HG03066 (cell line): Measurements from ENCODE around the gene PFDN6.
"Not testable (repeated sequence)": the region's sequence is repeated elsewhere in the genome, so short reads cannot be mapped to it uniquely, and the experiment has no call there.

Experiments
- ATAC-seq: cut with Tn5 transposase; IDR thresholded peaks from one replicate; pipeline ENCODE4 v1.9.1; 2021; ENCODE audit warnings: low read depth; ENCODE audit not compliant: unreplicated experiment

PFDN6 gene

DNA sequence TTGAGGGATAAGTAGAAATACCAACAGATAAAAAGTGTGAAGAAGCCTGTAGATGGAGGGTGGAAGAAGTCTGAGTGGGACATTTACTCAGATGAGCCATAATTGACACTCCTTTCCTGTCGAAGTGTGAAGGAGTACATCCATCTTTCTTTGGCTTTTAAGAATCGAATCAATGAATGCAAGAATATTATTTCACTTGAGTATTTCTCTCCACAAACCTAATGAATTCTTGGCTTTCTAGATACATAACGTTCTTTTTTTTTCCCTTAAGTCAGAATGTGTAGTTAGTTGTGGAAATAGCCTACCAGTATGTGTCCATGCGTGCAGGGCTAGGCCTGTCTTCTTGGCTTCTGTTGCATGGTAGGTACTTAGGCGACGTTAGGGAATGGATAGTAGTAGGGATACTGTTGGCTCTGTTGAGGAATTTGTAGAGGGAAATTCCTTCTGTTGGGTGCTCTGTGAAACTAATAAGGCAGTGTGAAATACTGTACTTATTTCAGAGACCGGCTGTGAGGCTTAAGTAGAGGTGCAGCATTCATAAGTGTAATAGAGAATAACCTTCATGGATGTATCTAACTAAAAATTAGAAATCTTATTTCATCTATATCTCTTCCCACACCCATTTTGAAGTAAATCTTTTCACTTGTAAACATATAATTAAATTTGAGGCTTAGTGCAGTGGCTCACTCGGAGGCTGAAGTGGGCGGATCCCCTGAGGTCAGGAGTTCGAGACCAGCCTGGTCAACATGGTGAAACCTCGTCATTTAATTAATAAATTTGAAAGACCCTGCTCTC, 16.1 kb upstream of the PFDN6 start:
- ATAC-seq = no peak

DNA sequence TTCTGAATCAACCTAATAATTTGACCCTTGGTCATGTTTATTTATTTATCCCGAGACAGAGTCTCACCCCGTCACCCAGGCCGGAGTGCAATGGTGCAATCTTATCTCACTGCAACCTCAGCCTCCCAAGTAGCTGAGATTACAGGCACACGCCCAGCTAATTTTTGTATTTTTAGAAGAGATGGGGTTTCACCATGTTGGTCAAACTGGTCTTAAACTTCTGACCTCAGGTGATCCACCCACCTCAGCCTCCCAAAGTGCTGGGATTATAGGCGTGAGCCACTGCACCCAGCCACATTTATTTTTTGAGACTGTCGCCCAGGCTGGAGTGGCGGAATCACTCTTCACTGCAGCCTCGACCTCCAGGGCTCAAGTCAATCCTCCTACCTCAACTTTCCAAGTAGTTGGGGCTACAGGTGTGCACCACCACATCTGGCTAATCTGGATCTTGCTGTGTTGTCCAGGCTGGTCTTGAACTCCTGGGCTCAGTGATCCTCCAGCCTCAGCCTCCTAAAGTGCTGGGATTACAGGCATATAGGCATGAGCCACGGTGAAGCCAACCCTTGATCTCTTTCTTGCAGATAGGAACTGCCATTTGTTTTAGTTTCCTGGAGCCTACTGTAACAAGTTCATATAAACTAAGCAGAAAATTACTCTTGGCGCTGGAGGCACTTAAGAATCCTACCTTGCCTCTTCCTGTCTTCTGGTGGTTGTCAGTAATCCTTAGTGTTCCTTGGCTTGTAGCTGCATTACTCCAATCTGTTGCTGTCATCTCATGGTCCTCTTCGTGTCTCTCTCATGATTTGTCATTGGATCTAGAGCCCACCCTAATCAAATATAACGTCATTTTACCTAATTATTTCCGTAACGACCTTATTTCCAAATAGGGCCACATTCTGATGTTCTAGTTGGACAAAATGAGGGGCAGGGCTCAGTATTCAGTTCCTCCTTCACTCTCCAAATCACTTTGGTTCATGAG, 15.2 kb upstream of the PFDN6 start:
- no peak for ATAC-seq

DNA sequence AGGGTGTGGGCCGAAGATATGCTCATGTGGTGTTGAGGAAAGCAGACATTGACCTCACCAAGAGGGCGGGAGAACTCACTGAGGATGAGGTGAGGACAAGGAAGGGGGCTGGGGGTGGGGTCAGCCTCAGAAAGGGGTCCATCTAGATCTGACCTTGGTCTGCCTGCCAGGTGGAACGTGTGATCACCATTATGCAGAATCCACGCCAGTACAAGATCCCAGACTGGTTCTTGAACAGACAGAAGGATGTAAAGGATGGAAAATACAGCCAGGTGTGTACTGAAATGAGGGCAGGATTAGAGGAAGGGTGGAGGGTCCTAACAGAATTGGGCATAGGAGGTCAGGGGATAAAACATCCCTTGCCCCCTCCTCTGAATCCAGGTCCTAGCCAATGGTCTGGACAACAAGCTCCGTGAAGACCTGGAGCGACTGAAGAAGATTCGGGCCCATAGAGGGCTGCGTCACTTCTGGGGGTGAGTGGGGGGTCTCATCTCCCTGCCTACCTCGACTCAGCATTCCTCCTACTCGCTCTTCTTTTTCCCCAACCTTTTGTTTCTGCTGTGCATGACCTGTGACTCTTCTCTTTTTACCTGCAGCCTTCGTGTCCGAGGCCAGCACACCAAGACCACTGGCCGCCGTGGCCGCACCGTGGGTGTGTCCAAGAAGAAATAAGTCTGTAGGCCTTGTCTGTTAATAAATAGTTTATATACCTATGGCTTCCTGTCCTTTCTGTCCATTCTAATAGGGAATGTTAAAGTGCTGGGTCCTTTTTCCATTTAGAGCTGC, 13.4 kb upstream of the PFDN6 start:
- not testable (repeated sequence) for ATAC-seq

DNA sequence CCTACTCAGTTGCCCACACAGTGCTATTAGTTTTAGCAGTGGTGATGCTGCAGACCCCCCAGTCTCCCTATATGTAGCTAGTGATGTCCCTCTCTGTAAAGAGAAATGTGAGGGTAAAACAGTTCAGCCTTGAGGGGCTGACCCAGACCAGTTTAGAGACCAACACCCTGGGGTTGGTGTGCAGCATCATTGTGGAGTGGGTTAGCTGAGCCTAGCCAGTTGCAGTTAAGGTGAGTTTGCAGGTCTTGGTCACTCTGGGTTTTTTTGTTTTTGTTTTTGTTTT, 12.9 kb upstream of the PFDN6 start:
- ATAC-seq = no peak

GRCh38 chr6:33276864-33277662, 12.3 kb upstream of the PFDN6 start, which contains the start of gene B3GALT4:
B3GALT4 (plus strand) TSS chr6:33277123; CDS start chr6:33277420, 297 bp downstream.
- peak; percentile 63 for ATAC-seq

- no peak for ATAC-seq
Measured at GRCh38 chr6:33277663-33278391, 11.6 kb upstream of the PFDN6 start.

DNA sequence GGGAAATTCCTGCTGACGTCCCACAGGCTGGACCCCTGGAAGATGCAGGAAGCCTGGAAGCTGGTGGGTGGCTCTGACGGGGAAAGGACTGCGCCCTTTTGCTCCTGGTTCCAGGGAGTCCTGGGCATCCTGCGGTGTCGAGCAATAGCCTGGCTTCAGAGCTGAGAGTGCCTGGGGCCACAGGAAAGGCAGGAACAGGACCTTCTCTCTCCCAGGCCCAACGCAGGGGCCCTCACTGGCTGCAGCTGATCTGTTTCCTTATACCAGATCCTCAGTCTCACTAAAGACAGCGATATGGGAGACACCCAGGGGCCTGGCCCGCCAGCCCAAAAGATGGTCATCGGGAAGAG, 11.0 kb upstream of the PFDN6 start:
- ATAC-seq = no peak

- ATAC-seq = no peak
Measured at GRCh38 chr6:33278810-33279209, 10.6 kb upstream of the PFDN6 start.

DNA sequence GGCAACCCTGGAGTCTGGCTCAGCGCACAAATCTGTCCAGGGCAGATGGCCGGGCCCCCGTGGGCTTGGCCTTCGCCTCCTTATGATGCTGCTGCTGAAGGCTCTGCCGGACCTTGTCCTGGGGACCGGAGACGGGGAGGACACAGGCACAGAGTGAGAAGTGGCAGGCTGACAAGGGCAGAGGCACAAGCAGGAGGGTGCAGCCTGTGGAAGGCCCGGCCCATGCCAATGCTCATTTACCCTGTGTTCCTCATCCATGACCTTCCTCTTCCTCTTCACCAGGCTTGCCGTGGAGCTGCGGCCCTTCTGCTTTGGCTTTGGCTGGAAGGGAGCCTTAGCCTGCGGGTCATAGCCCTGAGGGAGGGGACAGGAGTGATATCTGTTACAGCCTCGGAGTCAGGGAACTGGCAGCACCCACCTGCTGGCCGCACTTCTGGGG, 10.1 kb upstream of the PFDN6 start:
- no peak for ATAC-seq

- no peak for ATAC-seq
Measured at GRCh38 chr6:33279971-33280511, 9.4 kb upstream of the PFDN6 start.

DNA sequence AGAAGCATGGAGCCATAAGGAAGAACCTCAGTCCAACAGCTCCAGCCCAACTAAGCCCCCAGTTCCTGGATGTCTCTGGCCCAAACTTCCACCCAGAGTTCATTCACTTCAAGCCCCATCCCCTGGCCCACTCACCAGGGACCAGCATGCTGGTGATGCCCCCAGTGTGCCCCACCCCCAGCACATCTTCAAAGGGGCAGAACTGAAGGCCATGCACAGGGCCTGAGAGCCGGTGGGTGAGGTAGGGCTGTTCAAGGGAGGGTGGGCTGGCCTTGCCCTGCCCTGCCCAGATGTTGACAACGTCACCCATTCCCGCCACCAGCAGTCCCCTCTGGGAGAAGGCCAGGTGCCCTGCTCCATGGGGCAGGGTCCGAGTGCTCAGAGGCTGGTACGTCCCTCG, 8.9 kb upstream of the PFDN6 start:
- no peak for ATAC-seq

DNA sequence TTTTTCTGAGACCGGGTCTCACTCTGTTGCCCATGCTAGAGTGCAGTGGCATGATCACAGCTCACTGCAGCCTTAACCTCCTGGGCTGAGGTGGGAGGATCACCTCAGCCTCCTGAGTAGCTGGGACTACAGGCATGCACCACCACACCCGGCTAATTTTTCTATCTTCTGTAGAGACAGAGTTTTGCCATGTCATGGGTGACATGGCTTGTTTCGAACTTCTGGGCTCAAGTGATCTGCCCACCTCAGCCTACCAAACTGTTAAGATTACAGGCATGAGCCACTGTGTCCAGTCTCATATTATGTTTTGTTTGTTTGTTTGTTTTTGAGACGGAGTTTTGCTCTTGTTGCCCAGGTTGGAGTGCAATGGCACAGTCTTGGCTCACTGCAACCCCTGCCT, 4.2 kb upstream of the PFDN6 start:
- ATAC-seq = not testable (repeated sequence)

DNA sequence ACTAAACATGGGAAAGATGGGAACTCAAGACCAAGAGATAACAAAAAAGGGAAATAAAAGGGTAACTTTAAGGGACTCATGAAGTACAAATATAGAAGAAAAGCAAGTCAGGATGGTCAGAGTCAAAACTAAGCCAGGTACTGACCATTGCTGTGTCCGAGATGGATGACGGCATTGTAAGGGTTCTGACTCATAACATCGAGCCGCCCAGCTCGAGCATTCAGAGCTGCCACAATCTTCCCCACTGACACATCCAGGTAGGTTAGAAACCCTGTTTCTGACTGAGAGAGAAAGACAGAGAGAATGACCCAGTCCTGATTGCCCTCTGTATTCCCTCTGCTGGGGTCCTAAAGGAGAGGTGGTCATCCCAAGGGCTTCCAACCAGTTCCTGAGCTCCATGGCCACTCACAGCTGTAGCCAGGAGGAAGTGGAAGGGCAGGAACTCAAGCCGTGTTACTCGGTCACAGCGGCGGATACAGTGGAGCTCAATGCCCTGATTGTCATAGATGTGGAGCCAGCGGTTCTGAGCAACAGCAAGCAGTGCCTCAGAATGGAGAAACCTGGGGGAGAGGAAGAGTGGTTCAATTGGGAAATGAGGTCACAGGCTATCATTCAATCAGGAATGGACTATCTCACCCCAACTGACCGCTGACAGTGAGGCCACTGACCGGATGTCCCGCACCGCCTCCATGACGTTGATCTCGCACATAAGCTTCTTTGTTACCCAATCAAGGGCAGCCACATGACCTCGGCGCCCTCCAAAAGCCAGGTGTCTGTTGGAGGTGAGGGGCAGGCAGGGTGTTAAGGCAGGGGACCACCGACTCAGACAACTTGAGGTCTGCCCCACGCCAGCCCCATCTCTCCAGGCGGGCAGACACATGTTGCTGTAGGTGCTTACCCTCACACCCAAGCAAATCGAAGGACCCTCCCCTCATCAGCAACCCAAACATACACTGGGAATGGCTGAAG, 2.2 kb upstream of the PFDN6 start:
- no peak for ATAC-seq

- no peak for ATAC-seq
Measured at GRCh38 chr6:33288141-33288920, 1.1 kb upstream of the PFDN6 start.

- no peak for ATAC-seq
Measured at GRCh38 chr6:33289784-33290315, 449 bp downstream of the PFDN6 start.

DNA sequence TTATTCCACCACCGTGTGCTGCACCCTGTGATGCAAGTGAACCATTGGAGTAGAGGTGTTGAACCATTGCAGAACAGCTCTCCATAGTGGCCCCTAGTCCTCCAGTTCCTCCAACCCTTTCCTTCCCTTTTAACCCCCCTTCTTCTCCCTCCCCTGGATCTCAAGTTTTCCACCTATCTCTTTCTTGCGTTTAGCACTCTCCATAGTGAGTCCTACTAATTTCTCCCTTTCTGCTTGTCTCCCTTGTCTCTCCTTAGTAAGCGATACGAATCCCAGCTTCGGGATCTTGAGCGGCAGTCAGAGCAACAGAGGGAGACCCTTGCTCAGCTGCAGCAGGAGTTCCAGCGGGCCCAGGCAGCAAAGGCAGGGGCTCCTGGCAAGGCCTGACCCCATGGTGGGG, 1.1 kb downstream of the PFDN6 start:
- no peak for ATAC-seq
